Psoas muscle (tissue), 8 donors: ENCODE data around the gene WWOX. TPM values are rescaled to one million over a fixed set of nuclear protein-coding genes. Genes with fewer than 3 reads are reported as not detected.
"Not testable (repeated sequence)": the region's sequence is repeated elsewhere in the genome, so short reads cannot be mapped to it uniquely, and the experiment has no call there.

ENCODE experiments used
- ATAC-seq, 4 donors: fragments of 200-7000 bp; cut with Tn5 transposase; one replicate each; pipeline ENCODE4 v1.9.1; 2020; ENCODE audit warnings: moderate library complexity in 3 of 4, mild to moderate bottlenecking in 2 of 4
- DNase-seq, 2 donors: peaks; one replicate each; pipeline ENCODE4 v3.0.0-alpha.2; 2020
- H3K27ac ChIP-seq: fragments of 200-600 bp; one replicate; pipeline ENCODE4 v1.8.0; 2022
- H3K27me3 ChIP-seq, 3 donors: fragments of 200-600 bp in 1 of 3; one replicate each; pipeline versions ENCODE4 v1.6.1 to v1.8.0; 2013 to 2022; ENCODE audit warnings: low read length in 2 of 3, mild to moderate bottlenecking in 2 of 3, moderate library complexity in 1 of 3; ENCODE audit not compliant: insufficient read depth in 3 of 3
- H3K36me3 ChIP-seq, 2 donors: fragments of 200-600 bp in 1 of 2; one replicate each; pipeline versions ENCODE4 v1.6.1 to v1.8.0; 2013 to 2022; ENCODE audit warnings: low read depth in 1 of 2, mild to moderate bottlenecking in 1 of 2, moderate library complexity in 1 of 2; ENCODE audit not compliant: insufficient read depth in 1 of 2
- H3K4me1 ChIP-seq: fragments of 200-600 bp; one replicate; pipeline ENCODE4 v1.8.0; 2022
- H3K4me3 ChIP-seq: fragments of 200-600 bp; one replicate; pipeline ENCODE4 v1.8.0; 2022; ENCODE audit warnings: mild to moderate bottlenecking
- H3K9me3 ChIP-seq: fragments of 200-600 bp; one replicate; pipeline ENCODE4 v1.8.0; 2022
- WGBS, 3 donors: extraction: QIAGEN DNeasy Blood & Tissue Kit; methylation state at CpG; one replicate each; pipeline versions ENCODE4 v1.1.6 to v1.1.7; 2013; 5-methylcytosine and 5-hydroxymethylcytosine counted together
- intact Hi-C, 2 donors: fragments of 100-400 bp; cut with DNase I; formaldehyde crosslinking; loops; one replicate each; pipeline versions ENCODE4 v1.11.0 to v1.14.2; 2022
- polyA plus RNA-seq, 3 donors: library from polyadenylated mRNA; stranded (reverse); fragments of 200-250 nt; gene quantifications; one replicate each; pipeline ENCODE4 v1.2.3, GENCODE V29; 2013
- total RNA-seq, 4 donors: library from RNA; stranded (reverse); fragmentation: NEBNext Ultra II Directional in 2 of 4; extraction: Animal tissue kit (Norgen Biotek cat#: 25700) in 2 of 4; gene quantifications; one replicate each; pipeline versions ENCODE4 v1.2.1 to v1.2.4, GENCODE V29; 2021 to 2023
- TF ChIP-seq, protein P1 (sequence below): fragments of 200-600 bp; IDR thresholded peaks from one replicate; pipeline ENCODE4 v1.8.0; 2022; ENCODE audit warnings: antibody characterized with exemption
- donor health status: healthy with polysubstance abuse.
- donor health status: DM: no; HTN: no; CAD: no; lungs with moderate emphysema.
- donor health status: Bipolar disorder and iron deficiency.
- donor health status: healthy.
- donor health status: DM: yes; HTN: yes; CAD: no.
- donor health status: DM: no; HTN: no; CAD: no.
- donor health status: DM: no; HTN: no; CAD: no.
- donor health status: DM: yes; HTN: yes; CAD: no.

Gene WWOX
- total and polyA plus RNA-seq, 7 donors = 3.1 to 6.6 (median 5.0) TPM

DNA sequence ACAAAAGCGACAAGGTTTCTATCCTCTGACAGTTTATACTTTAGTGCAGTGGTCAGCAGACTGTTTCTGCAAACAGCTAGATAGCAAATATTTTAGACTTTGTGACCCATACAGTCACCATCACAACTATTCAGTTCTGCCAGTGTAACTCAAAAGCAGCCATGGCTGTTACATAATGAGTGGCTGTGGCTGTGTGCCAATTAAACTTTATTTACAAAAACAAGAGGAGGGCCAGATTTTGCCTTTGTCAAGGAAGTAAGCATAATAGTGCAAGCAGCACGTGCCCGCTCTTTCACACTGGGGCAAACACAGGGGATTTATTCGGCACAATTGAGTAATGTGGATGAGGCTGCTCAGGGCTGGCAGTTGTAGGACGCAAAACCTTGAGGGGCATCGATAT, 949.6 kb downstream of the WWOX start:
- Histone ChIP-seq H3K27ac (no peak overlapping the region), H3K9me3 (no peaks in the 10 kb centered on the region), H3K36me3 (no peaks in the 10 kb centered on the region), H3K27me3 (no peaks in the 10 kb centered on the region), H3K4me3 (no peak overlapping the region), H3K4me1 (no peaks in the 10 kb centered on the region)
- DNase-seq (no peak), ATAC-seq (no peak)
- 83 to 88% (median 88%) methylated on average over 6 of the region's 6 CpGs for WGBS, 3 donors
- TF ChIP-seq, protein P1, sequence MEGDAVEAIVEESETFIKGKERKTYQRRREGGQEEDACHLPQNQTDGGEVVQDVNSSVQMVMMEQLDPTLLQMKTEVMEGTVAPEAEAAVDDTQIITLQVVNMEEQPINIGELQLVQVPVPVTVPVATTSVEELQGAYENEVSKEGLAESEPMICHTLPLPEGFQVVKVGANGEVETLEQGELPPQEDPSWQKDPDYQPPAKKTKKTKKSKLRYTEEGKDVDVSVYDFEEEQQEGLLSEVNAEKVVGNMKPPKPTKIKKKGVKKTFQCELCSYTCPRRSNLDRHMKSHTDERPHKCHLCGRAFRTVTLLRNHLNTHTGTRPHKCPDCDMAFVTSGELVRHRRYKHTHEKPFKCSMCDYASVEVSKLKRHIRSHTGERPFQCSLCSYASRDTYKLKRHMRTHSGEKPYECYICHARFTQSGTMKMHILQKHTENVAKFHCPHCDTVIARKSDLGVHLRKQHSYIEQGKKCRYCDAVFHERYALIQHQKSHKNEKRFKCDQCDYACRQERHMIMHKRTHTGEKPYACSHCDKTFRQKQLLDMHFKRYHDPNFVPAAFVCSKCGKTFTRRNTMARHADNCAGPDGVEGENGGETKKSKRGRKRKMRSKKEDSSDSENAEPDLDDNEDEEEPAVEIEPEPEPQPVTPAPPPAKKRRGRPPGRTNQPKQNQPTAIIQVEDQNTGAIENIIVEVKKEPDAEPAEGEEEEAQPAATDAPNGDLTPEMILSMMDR = no peak
- intact Hi-C loops = loop anchor here in 1 of 2 donors (10.0 kb wide), 1 partner anchor 544 kb away; no protein-coding TSS in a partner anchor

DNA sequence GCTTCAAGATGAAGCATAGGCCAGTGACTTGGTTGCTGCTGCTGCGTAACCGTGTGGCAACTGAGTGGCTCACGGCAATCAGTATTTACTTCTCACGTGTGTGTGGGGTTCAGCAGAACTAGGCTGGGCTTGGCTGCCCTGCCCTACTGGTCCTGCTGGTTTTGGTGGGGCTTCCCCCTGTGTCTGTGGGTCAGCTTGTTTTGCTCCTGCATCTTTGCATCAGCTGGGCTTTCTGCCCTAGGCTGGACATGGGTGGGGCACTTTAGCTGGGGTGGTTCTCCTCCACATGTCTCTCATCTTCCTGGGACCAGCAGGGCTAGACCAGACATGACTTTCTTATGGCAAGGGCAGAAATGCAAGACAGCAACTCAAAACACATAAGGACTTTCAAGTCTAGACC, 950.6 kb downstream of the WWOX start:
- Histone ChIP-seq H3K4me1 (no peaks in the 10 kb centered on the region), H3K9me3 (no peaks in the 10 kb centered on the region), H3K27ac (no peak overlapping the region), H3K36me3 (no peaks in the 10 kb centered on the region), H3K4me3 (no peak overlapping the region), H3K27me3 (no peaks in the 10 kb centered on the region)
- DNase-seq = no peak
- intact Hi-C loops = no loop called here
- TF ChIP-seq, protein P1 = no peak
- WGBS, 3 donors = 94 to 100% (median 98%) methylated on average over 4 of the region's 4 CpGs
- no peak for ATAC-seq

DNA sequence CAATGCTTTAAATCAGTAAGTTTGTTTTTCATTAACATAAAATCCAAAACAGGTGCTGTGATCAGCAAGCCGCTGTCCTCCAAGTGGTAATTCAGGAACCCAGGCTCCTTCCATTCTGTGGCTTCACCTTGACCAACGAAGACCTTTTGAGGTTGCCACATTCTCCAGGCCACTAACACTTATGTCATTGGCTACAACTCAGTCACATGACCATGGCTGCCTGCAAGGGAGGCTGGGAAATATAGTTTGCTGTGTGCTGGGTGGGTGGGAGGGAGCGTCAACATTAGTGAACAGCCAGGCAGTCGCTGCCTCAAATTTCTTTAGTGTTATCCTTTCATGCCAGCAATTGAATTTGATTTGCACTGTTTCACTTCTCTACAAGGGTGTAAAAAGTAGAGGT, 951.9 kb downstream of the WWOX start:
- intact Hi-C loops = no loop called here
- no peak for ATAC-seq
- no peak overlapping the region for H3K4me3 ChIP-seq
- no peaks in the 10 kb centered on the region for H3K27me3 ChIP-seq
- WGBS, 3 donors = 91 to 94% (median 94%) methylated on average over 4 of the region's 4 CpGs
- no peaks in the 10 kb centered on the region for H3K4me1 ChIP-seq
- no peak overlapping the region for H3K27ac ChIP-seq
- TF ChIP-seq, protein P1 = no peak
- no peaks in the 10 kb centered on the region for H3K9me3 ChIP-seq
- no peak for DNase-seq
- no peaks in the 10 kb centered on the region for H3K36me3 ChIP-seq

DNA sequence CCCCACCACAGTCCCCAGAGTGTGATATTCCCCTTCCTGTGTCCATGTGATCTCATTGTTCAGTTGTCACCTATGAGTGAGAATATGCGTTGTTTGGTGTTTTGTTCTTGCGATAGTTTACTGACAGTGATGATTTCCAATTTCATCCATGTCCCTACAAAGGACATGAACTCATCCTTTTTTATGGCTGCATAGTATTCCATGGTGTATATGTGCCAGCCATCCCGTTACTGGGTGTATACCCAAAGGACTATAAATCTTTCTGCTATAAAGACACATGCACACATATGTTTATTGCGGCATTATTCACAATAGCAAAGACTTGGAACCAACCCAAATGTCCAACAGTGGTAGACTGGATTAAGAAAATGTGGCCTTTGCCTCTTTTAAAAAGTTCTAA, 952.7 kb downstream of the WWOX start:
- H3K4me1 ChIP-seq, DNase-seq, intact Hi-C loops, H3K27me3 ChIP-seq, H3K9me3 ChIP-seq, H3K4me3 ChIP-seq, ATAC-seq, H3K27ac ChIP-seq, H3K36me3 ChIP-seq: not testable (repeated sequence)
- WGBS, 3 donors = 71 to 92% (median 85%) methylated on average over 4 of the region's 4 CpGs

DNA sequence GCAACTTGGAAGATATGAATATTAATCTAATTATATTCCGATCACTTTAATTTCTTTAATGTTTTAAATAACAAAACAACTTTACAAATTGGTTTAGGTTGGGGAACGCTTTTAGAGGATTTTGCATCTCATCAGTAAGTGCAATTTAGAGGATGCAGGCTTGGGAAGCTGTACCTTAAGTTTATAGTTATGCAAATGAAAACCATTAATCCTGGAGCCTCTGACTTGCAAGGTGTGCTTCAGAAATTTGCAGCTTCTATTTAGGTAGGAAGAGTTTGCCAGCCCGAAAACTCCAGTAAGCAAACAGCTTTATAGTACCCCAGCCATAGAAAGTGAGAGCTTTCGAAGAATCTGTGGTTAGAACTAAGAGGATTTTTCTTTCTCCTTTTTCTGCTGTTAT, 954.1 kb downstream of the WWOX start:
- H3K27me3 ChIP-seq = no peaks in the 10 kb centered on the region
- WGBS, 3 donors = 95% methylated on average over 4 of the region's 4 CpGs
- H3K4me1 ChIP-seq = no peaks in the 10 kb centered on the region
- DNase-seq (no peak), ATAC-seq (no peak)
- TF ChIP-seq, protein P1 = no peak
- H3K4me3 ChIP-seq = no peak overlapping the region
- H3K9me3 ChIP-seq = no peaks in the 10 kb centered on the region
- no peaks in the 10 kb centered on the region for H3K36me3 ChIP-seq
- H3K27ac ChIP-seq = no peak overlapping the region
- intact Hi-C loops = no loop called here
